Activated CD8-positive, alpha-beta memory T cell treated with anti-CD3 and anti-CD28 coated beads, Interleukin-2, amount 50 U/mL, for 48 hours (primary cell): ENCODE data around the gene EPB41L4A.
"Not testable (repeated sequence)": the region's sequence is repeated elsewhere in the genome, so short reads cannot be mapped to it uniquely, and the experiment has no call there.

ENCODE experiments used
- DNase-seq: peaks from one replicate; pipeline ENCODE4 v3.0.0-alpha.2; 2020

EPB41L4A gene

DNA sequence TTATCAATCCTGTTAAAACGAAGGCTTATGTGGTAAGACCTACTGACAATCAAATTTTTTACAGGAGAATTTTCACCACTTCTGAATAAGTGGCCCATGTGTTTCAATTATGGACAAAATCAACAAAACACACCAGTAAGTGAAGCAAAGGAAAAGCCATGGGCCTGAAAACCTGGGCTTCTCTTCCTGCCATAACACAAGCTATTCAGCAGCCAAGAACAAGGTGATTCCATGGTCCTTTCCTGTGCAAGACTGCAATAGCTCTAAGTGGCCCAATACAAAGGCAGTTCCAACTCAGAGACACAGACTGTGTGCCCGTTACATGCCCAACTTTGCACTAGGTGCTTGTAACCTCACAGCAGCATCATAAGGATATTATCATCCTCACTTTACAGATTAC lies 168.5 kb downstream of the EPB41L4A start:
- no peak for DNase-seq

GRCh38 chr5:112248623-112249022 lies 170.5 kb downstream of the EPB41L4A start:
- DNase-seq = no peak

GRCh38 chr5:112247960-112248359 lies 171.1 kb downstream of the EPB41L4A start:
- no peak for DNase-seq

DNA sequence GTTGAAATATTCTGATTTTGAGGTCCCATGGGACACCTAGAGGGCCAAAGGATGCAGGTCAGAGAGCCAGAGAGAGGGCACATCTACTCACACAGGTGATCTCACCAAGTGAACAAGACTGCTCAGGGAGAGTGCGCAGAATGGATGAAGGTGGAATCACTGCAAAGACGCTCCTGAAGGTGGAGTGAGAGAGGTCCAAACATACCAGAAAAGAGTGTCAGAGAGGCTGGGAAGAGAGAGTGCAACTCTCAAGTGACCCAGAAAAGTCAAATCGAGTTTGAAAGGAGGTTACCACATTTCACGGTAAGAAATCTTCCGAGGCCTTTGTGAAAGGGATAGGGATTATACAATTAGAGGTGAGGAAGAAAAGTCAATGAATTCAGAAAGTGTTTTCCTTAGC lies 173.4 kb downstream of the EPB41L4A start:
- no peak for DNase-seq

DNA sequence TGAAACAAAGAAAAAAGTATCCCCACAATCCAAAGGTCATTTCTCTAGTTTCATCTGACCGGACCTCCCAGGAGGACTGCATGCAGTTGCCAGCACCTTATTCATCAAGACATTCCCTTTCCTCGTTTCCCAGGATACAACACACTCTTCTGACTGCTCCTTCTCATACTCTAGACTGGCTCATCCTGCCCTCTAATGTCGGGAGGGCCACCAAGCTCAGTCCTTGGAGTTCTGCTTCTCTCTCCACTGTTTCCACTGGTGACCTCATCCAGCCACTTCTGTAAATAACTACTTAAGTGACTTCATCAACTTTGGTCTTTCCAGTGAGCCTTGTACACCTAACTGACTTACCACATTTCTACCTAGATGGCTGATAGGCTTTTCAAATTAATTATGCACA lies 179.1 kb downstream of the EPB41L4A start:
- no peak for DNase-seq

DNA sequence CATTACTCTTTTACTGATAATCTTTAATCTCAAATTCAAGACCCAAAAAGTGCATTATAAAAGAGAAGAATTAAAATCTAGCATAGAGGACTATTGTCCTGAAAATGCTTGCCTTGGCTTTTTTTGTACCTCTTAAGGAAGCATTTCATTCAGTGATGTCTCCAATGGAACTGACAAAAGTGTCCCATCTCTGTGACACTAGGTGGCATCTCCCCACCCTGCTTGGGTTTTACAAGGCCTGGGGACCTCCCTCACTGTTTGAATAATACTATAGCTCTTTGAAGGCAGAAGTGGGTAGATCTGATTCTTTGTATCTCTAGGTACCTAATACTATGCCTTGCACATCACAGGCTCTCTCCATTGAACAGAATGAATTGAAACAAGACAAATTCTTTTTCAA lies 180.6 kb downstream of the EPB41L4A start:
- no peak for DNase-seq

DNA sequence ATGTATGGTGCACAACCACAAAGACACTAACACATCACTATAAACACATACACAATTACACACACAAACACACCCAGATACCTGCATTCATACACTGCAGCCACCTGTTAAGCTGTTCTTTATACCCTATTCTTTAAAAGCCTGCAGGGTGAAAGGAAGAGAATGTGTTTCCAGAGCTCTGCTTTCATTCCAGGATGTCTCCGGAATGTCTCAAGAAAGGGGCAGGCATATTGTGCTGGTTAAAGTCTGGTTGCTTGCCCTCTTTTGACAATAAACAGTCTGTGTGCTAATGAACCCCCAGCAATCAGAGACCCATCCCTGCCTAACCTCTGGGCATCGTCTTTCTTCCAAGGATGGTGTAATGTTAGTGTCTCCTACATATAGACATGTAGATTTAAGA lies 181.6 kb downstream of the EPB41L4A start:
- no peak for DNase-seq

DNA sequence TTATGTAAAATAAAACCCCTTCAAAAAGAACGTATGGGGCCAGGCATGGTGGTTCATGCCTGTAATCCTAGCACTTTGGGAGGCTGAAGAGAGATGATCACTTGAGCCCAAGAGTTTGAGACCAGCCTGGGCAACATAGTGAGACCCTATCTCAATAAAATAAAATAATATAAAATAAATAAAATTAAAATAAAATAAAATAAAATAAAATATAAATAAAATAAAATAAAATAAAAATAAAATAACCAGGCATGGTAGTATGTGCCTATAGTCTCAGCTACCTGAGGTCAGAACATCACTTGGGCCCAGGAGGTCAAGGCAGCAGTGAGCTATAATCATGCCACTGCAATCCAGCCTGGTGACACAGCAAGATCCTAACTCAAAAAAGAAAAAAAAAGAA lies 185.1 kb downstream of the EPB41L4A start:
- no peak for DNase-seq

DNA sequence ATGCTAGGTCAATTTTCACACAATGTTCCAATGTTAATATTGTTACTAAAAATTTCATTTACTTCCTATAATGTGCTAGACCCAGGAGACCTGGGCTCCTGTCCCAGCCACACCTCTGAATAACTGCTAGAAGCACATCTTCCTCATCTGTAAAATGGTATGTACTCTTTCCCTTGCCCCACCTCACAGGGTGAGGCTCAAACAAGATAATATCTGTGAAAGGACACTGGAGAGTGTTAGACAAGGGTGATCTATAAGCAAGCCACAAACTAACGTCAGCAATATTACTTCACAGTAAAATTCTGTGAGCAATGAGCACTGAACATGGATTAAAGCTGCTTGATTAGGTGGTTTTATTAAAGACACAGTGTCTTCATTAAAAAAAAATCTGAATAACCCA lies 186.4 kb downstream of the EPB41L4A start:
- no peak for DNase-seq

DNA sequence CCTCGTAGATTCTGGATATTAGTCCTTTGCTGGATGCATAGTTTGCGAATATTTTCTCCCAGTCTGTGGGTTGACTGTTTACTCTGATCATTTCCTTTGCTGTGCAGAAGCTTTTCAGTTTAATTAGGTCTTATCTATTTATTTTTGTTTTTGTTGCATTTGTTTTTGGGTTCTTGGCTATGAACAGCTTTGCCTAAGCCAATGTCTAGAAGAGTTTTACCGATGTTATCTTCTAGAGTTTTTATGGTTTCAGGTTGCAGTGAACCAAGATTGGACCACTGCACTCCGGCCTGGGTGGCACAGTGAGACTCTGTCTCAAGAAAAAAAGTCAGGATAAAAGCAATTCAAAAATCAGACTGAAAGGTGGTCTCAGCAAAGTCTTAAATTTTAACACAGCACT lies 188.5 kb downstream of the EPB41L4A start:
- no peak for DNase-seq

GRCh38 chr5:112228667-112229066 lies 190.4 kb downstream of the EPB41L4A start:
- no peak for DNase-seq

DNA sequence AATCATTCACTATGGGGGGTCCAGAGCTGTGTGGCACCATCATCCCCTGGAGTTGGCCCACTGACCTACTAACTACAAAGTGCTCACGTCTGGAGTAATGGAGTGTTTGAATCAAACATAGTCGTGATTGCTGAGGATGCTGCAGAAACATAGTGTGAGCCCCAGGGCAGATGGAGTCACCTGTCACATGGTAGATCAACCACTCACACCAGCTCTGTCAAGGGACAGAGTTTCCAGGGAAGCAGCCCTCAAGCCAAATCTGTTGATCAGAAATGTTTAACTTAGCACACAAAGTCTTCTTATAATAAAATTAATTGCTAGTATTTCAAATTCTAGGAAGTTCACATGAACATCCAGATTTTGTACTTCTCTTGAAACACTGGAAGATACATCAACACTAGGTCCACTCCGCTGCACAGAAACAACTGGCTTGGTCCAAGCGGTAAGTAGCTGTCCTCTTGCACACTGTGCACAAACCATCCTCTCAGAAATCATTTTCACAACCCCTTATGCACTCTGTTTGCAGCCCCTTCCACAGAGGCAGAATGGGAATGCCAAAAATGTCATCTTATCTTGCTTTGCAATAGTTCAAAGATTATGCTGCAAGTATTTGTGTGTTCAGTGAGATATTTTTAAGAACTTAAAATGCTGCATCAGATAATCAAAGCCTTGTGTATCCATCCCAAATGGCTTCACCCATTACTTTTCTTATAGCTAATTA lies 191.0 kb downstream of the EPB41L4A start:
- no peak for DNase-seq

- DNase-seq = no peak
Measured at GRCh38 chr5:112226215-112226614, 192.9 kb downstream of the EPB41L4A start.

GRCh38 chr5:112222997-112223396 lies 196.1 kb downstream of the EPB41L4A start:
- not testable (repeated sequence) for DNase-seq

GRCh38 chr5:112221128-112221527 lies 197.9 kb downstream of the EPB41L4A start:
- DNase-seq = no peak

GRCh38 chr5:112219000-112219399 lies 200.1 kb downstream of the EPB41L4A start:
- no peak for DNase-seq

GRCh38 chr5:112217843-112218579 lies 201.1 kb downstream of the EPB41L4A start:
- no peak for DNase-seq

- DNase-seq = no peak
Measured at GRCh38 chr5:112216140-112216539, 202.9 kb downstream of the EPB41L4A start.

DNA sequence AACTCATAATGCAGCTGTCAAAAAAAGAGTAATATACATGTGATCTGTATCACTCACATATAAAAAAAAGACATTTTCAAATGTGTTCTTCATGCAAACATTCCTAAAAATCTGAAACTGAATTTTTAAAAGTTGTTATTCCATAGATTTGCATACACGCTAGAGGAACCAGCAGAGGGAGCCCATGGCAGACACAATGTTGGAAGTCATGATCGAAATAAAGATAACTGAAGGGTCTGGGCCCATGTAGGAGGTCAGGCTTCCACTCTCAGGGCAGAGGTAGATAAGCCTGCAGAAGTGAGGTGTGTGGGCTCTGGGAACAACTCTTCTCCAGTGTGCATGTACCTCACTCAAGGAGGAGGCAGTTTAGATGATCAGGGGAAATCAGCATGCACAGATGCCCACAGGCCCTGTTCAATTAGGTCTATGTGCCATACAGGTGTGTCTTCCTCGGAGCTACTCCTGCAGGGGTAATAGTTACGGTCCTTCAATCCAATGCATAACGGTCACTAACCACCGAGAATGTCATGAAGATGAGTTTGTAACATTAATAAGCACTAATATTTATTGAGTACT lies 208.6 kb downstream of the EPB41L4A start:
- DNase-seq = no peak

DNA sequence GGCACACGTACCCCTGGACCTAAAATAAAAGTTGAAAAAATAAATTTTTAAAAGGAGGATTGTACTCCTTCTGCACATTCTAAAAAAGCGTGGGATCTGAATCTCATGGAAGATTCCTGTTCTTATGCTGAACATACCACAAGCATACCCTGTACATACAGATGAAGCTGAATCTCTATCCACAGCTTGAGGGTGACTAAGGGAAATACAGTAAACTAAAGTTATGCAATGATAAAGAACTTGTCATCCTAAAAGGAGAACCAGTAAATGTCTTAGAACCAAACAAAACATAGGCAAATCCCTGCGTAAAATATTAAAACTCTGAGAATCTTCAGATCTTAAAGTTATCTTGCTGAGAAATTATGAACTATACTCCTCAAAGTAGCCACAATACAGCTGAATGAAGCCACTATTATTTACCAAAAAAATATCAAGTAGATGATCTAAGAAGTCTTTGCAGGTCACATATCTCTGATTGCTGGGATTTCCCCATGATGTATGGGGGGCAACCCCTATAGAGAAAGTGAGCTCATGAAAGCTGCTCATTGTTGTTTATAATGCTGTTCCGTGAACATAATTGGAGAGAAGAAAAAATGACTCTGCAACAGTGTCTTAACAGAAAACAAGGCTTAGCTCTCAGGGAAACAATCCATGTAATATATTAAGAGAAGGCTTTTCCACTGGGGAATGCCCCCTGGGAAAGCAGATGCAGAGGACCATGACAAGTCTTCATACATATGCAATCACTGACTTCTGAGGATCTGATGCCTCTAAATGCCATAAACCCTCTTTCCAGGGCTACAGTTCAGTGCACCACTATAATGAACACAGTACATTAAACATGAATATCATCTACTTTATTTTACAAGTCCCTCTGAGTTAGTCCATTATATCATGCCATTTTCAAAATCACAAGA lies 210.1 kb downstream of the EPB41L4A start:
- DNase-seq = no peak

DNA sequence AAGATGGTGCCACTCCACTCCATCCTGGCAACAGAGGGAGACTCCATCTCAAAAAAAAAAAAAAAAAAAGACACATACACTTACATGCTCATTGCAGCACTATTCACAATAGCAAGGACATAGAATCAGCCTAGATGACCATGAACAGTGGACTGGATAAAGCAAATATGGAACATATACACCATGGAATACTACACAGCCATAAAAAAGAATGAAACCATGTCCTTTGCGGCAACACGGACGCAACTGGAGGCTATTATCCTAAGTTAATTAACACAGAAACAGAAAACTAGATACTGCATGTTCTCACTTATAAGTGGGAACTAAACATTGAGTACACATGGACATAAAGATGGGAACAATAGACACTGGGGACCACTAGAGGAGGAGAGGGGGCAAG lies 210.9 kb downstream of the EPB41L4A start:
- DNase-seq = not testable (repeated sequence)

- DNase-seq = no peak
Measured at GRCh38 chr5:112205846-112206245, 213.2 kb downstream of the EPB41L4A start.

- no peak for DNase-seq
Measured at GRCh38 chr5:112203229-112203628, 215.8 kb downstream of the EPB41L4A start.
